ENCODE data around the gene NOP9.

DNA sequence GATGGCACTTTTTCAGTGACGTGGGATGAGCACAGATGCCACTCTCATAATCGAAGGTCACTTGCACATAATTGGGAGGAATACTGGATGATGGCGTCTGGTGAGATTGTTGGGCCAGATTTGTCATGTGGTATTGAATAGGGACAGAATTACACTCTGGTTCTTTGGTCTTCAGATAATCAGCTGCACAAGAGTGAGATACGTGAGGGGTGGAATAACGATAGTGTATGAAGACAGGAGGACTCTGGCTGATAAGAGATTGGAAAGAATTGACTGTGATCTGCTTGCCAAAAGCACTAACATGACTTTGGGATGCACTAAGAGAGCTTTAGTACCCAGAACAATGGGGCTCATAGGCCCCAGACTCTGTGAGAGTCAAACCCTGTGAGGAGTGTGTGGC, 21.2 kb upstream of the NOP9 start:
- TF ChIP-seq, protein P1, sequence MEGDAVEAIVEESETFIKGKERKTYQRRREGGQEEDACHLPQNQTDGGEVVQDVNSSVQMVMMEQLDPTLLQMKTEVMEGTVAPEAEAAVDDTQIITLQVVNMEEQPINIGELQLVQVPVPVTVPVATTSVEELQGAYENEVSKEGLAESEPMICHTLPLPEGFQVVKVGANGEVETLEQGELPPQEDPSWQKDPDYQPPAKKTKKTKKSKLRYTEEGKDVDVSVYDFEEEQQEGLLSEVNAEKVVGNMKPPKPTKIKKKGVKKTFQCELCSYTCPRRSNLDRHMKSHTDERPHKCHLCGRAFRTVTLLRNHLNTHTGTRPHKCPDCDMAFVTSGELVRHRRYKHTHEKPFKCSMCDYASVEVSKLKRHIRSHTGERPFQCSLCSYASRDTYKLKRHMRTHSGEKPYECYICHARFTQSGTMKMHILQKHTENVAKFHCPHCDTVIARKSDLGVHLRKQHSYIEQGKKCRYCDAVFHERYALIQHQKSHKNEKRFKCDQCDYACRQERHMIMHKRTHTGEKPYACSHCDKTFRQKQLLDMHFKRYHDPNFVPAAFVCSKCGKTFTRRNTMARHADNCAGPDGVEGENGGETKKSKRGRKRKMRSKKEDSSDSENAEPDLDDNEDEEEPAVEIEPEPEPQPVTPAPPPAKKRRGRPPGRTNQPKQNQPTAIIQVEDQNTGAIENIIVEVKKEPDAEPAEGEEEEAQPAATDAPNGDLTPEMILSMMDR (IDR thresholded peaks at IDR 0.05), result no peak
- no peak for TF ChIP-seq POLR2A (IDR thresholded peaks at IDR 0.05)
- TF ChIP-seq EP300 (IDR thresholded peaks at IDR 0.05; ENCODE audit: low read depth), result no peak

Data from transverse colon (tissue), 3 donors.